Endodermal cell (in vitro differentiated cells): ENCODE data around the gene FAM204A. TPM values are rescaled to one million over a fixed set of nuclear protein-coding genes. Genes with fewer than 3 reads are reported as not detected.

Experiments
- DNase-seq: peaks from one replicate; pipeline ENCODE4 v3.0.0-alpha.2; 2017
- H3K27ac ChIP-seq: 2 replicates; pipeline ENCODE4 v1.5.1; 2013; ENCODE audit warnings: mild to moderate bottlenecking, low read depth, low read length, moderate library complexity
- H3K27me3 ChIP-seq: 2 replicates; pipeline ENCODE4 v1.6.1; 2013; ENCODE audit warnings: mild to moderate bottlenecking, low read length, moderate library complexity; ENCODE audit not compliant: insufficient read depth, control insufficient read depth, poor library complexity, severe bottlenecking
- H3K36me3 ChIP-seq: 2 replicates; pipeline ENCODE4 v1.7.0; 2013; ENCODE audit warnings: mild to moderate bottlenecking, low read length, moderate library complexity; ENCODE audit not compliant: control insufficient read depth, insufficient read depth
- H3K4me1 ChIP-seq: one replicate; pipeline ENCODE4 v1.7.0; 2013; ENCODE audit warnings: low read length; ENCODE audit not compliant: control insufficient read depth, insufficient read depth
- H3K4me3 ChIP-seq: 2 replicates; pipeline ENCODE4 v1.5.1; 2013; ENCODE audit warnings: mild to moderate bottlenecking, low read length, moderate library complexity
- H3K9ac ChIP-seq: 2 replicates; pipeline ENCODE4 v1.6.1; 2013; ENCODE audit warnings: mild to moderate bottlenecking, low read length, moderate library complexity; ENCODE audit not compliant: poor library complexity, severe bottlenecking; ENCODE audit errors: extremely low read depth
- H3K9me3 ChIP-seq: 2 replicates; pipeline ENCODE4 v1.6.1; 2013; ENCODE audit warnings: mild to moderate bottlenecking, low read length, moderate library complexity; ENCODE audit not compliant: control insufficient read depth
- H3K27ac Mint-ChIP-seq: 2 replicates; pipeline ENCODE4 v1.8.0; 2020; ENCODE audit warnings: mixed read lengths
- H3K27me3 Mint-ChIP-seq: 2 replicates; pipeline ENCODE4 v1.8.0; 2021; ENCODE audit warnings: mild to moderate bottlenecking, mixed read lengths; ENCODE audit not compliant: insufficient read depth
- H3K36me3 Mint-ChIP-seq: 2 replicates; pipeline ENCODE4 v1.8.0; 2020; ENCODE audit warnings: low read depth, mixed read lengths
- H3K4me1 Mint-ChIP-seq: 2 replicates; pipeline ENCODE4 v1.8.0; 2020; ENCODE audit warnings: mixed read lengths
- H3K4me3 Mint-ChIP-seq: 2 replicates; pipeline ENCODE4 v1.8.0; 2020; ENCODE audit warnings: mild to moderate bottlenecking, moderate library complexity, mixed read lengths
- H3K9me3 Mint-ChIP-seq: 2 replicates; pipeline ENCODE4 v1.8.0; 2020; ENCODE audit warnings: mild to moderate bottlenecking, mixed read lengths
- WGBS, 2 experiments: methylation state at CpG; one replicate each; pipeline versions ENCODE4 v1.1.5 to v1.1.7; 2013; ENCODE audit warnings: missing lambda C conversion rate in 2 of 2, mixed read lengths in 1 of 2; ENCODE audit not compliant: insufficient coverage in 1 of 2, insufficient read length in 1 of 2; 5-methylcytosine and 5-hydroxymethylcytosine counted together
- total RNA-seq, 2 donors: library from RNA; stranded (reverse); fragmentation: NEBNext Ultra II Directional in 1 of 2; extraction: Animal tissue kit (Norgen Biotek cat#: 25700) in 1 of 2; gene quantifications; 2 replicates in 1 of 2; 3 replicates in 1 of 2; pipeline ENCODE4 v1.2.1, GENCODE V29; 2021
- TF ChIP-seq, protein P1 (sequence below): fragments of 200-600 bp; sonication (generic); conservative IDR thresholded peaks from 2 replicates; pipeline ENCODE4 v1.5.0; 2021; ENCODE audit warnings: antibody characterized with exemption, mild to moderate bottlenecking

The FAM204A gene
- total RNA-seq, 2 donors from 2014 or later: 40.9 to 43.3 TPM

DNA sequence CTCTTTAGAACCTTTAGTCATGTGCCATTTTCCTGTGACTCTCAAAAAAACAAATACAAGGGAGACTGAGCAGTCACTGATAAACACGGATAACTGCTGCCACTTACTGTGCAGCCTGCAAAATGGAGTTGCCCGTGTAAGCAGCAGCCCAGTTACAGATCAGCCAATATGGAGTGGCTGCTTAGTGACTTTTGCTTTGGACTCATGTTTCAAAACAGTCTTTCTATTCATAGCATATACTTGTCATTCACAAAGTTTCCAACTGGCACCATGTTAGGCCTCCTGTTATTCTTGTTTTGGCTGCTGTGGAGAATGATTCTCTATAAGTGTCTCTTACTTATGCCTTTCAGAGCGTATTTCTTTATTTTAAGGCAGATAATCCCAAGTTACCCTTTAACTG lies 3.0 kb downstream of the FAM204A start:
- Histone ChIP-seq H3K27me3 (peaks cover 64% of the 10 kb centered on the region), H3K36me3 (peaks cover 22% of the 10 kb centered on the region), H3K4me3 (no peak overlapping the region), H3K9ac (no peak overlapping the region), H3K9me3 (no peaks in the 10 kb centered on the region), H3K4me1 (no peaks in the 10 kb centered on the region), H3K27ac (no peak overlapping the region)
- H3K9me3 Mint-ChIP-seq: no peaks in the 10 kb centered on the region
- H3K36me3 Mint-ChIP-seq: peaks cover 19% of the 10 kb centered on the region
- WGBS, 2 experiments: 79 to 92% methylated on average over 3 of the region's 3 CpGs
- peaks cover 39% of the 10 kb centered on the region for H3K27me3 Mint-ChIP-seq
- H3K4me1 Mint-ChIP-seq: peaks cover 21% of the 10 kb centered on the region
- TF ChIP-seq, protein P1, sequence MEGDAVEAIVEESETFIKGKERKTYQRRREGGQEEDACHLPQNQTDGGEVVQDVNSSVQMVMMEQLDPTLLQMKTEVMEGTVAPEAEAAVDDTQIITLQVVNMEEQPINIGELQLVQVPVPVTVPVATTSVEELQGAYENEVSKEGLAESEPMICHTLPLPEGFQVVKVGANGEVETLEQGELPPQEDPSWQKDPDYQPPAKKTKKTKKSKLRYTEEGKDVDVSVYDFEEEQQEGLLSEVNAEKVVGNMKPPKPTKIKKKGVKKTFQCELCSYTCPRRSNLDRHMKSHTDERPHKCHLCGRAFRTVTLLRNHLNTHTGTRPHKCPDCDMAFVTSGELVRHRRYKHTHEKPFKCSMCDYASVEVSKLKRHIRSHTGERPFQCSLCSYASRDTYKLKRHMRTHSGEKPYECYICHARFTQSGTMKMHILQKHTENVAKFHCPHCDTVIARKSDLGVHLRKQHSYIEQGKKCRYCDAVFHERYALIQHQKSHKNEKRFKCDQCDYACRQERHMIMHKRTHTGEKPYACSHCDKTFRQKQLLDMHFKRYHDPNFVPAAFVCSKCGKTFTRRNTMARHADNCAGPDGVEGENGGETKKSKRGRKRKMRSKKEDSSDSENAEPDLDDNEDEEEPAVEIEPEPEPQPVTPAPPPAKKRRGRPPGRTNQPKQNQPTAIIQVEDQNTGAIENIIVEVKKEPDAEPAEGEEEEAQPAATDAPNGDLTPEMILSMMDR: no peak
- no peak overlapping the region for H3K4me3 Mint-ChIP-seq
- DNase-seq: no peak
- H3K27ac Mint-ChIP-seq: no peak overlapping the region

DNA sequence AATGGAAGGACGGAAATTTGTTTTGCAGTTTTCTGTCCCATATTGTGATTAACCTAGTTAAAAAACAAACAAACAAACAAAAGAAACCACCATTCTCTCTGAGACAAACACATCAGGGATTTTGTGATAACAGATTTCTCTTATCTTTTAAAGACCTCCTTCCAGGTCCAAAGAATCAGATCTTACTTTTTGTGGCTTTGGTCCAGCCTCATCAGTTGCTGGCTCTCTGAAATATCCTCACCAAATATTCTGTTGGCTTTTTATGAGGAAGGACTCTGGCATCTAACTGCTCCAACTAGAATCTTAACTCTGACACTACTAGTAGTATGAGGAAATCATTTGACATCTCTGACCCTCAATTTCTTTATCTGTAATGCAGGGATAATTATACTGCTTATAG lies 4.8 kb downstream of the FAM204A start:
- no peaks in the 10 kb centered on the region for H3K9me3 Mint-ChIP-seq
- peaks cover 32% of the 10 kb centered on the region for H3K36me3 Mint-ChIP-seq
- H3K4me3 ChIP-seq: no peak overlapping the region
- WGBS, 2 experiments: 75% methylated on average over 1 of the region's 1 CpG; no CpG with 5 or more reads in 1 of the 2 experiments
- peaks cover 21% of the 10 kb centered on the region for H3K4me1 Mint-ChIP-seq
- peaks cover 41% of the 10 kb centered on the region for H3K27me3 Mint-ChIP-seq
- no peak overlapping the region for H3K27ac ChIP-seq
- no peak overlapping the region for H3K27ac Mint-ChIP-seq
- no peaks in the 10 kb centered on the region for H3K9me3 ChIP-seq
- TF ChIP-seq, protein P1: no peak
- no peak overlapping the region for H3K9ac ChIP-seq
- H3K36me3 ChIP-seq: peaks cover 38% of the 10 kb centered on the region
- H3K27me3 ChIP-seq: peaks cover 66% of the 10 kb centered on the region
- no peaks in the 10 kb centered on the region for H3K4me1 ChIP-seq
- no peak for DNase-seq
- H3K4me3 Mint-ChIP-seq: no peak overlapping the region

DNA sequence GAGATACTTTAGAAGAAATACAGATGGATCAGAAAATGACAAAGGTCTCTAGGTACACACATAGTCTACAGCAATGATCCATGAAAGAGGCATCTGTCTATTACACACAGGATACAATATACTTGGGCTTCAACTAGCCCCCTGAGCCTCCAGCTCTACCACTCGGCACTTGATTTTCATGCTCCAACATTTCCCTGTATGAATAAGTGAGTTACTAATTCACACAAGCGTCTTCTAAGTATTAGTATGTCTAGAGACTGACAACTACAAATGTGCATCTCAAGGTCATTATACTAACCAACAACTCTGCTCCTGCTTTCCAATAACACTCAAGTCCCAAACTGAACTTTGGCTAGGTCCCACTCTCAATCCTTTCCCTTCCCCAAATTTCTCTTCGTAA lies 8.3 kb downstream of the FAM204A start:
- no peak overlapping the region for H3K4me3 ChIP-seq
- no peaks in the 10 kb centered on the region for H3K4me1 ChIP-seq
- no peaks in the 10 kb centered on the region for H3K9me3 ChIP-seq
- TF ChIP-seq, protein P1: no peak
- no peaks in the 10 kb centered on the region for H3K9me3 Mint-ChIP-seq
- H3K9ac ChIP-seq: no peak overlapping the region
- no peak overlapping the region for H3K27ac ChIP-seq
- peaks cover 11% of the 10 kb centered on the region for H3K4me1 Mint-ChIP-seq
- no peak overlapping the region for H3K27ac Mint-ChIP-seq
- H3K36me3 Mint-ChIP-seq: peaks cover 41% of the 10 kb centered on the region
- H3K27me3 Mint-ChIP-seq: peaks cover 25% of the 10 kb centered on the region
- peaks cover 67% of the 10 kb centered on the region for H3K36me3 ChIP-seq
- peaks cover 45% of the 10 kb centered on the region for H3K27me3 ChIP-seq
- WGBS, 2 experiments: 92% methylated on average over 3 of the region's 3 CpGs
- no peak for DNase-seq
- H3K4me3 Mint-ChIP-seq: no peak overlapping the region
